ENCODE data around the gene CPXM2.

CPXM2 gene

GRCh38 chr10:123863183-123863575, 28.4 kb downstream of the CPXM2 start:
- H3K9ac ChIP-seq (ENCODE audit: low read depth in 1 of 2, low read length in 2 of 2) = no peak overlapping the region
- peaks cover 0 to 2% of the 10 kb centered on the region in 2 donors for H3K4me1 ChIP-seq (ENCODE audit: control insufficient read depth in 2 of 2, insufficient read depth in 2 of 2, low read length in 2 of 2)
- H3K36me3 ChIP-seq (ENCODE audit: control insufficient read depth in 2 of 2, insufficient read depth in 2 of 2, low read length in 2 of 2) = no peaks in the 10 kb centered on the region
- H3K27me3 ChIP-seq (ENCODE audit: control insufficient read depth in 2 of 2, insufficient read depth in 2 of 2, low read length in 2 of 2) = no peaks in the 10 kb centered on the region
- no peaks in the 10 kb centered on the region for H3K9me3 ChIP-seq (ENCODE audit: control insufficient read depth in 2 of 2, low read length in 2 of 2)
- no peak overlapping the region for H3K27ac ChIP-seq (ENCODE audit: low read depth in 2 of 2, low read length in 2 of 2)
- H3K4me3 ChIP-seq (ENCODE audit: low read length in 2 of 2) = no peak overlapping the region

DNA sequence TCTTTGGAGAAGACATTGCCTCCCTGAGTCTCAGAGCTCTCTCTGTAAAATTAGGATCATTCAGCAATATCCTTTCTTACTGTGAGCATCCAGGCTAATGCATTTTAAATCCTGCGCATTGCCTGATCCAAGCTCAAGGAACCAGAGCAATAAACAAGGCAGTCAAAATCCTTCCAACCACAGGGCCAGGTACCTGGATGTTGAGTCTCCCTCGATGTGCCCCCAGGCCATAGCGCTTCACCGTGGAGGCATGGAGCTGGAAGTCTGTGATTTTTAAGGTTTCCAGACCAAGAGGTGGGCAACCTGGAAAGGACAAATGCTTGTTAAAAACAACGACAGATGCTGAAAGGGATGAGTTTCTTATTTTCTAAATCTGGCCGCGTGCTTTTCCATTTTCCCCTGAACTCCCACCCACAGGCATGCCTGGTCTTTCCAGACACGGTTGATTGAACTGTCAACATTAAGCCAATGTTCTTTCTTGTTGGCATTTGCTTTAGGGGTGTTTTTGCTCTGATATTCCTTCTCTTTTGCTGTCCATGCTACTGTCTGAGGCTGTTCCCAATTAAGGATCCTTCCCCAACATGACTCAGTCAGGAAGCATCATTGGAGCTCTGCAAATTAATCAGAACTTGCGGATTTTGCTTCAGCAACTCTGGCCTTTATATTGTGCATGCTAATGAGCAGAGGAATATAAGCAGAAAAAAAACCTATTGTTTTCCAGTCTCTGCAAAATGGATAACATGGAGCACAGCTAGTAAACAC, 29.0 kb downstream of the CPXM2 start:
- Histone ChIP-seq H3K36me3 (ENCODE audit: control insufficient read depth in 2 of 2, insufficient read depth in 2 of 2, low read length in 2 of 2) (no peaks in the 10 kb centered on the region), H3K27ac (ENCODE audit: low read depth in 2 of 2, low read length in 2 of 2) (no peak overlapping the region), H3K4me1 (ENCODE audit: control insufficient read depth in 2 of 2, insufficient read depth in 2 of 2, low read length in 2 of 2) (peaks cover 0 to 2% of the 10 kb centered on the region in 2 donors), H3K4me3 (ENCODE audit: low read length in 2 of 2) (no peak overlapping the region), H3K9me3 (ENCODE audit: control insufficient read depth in 2 of 2, low read length in 2 of 2) (no peaks in the 10 kb centered on the region), H3K27me3 (ENCODE audit: control insufficient read depth in 2 of 2, insufficient read depth in 2 of 2, low read length in 2 of 2) (no peaks in the 10 kb centered on the region), H3K9ac (ENCODE audit: low read depth in 1 of 2, low read length in 2 of 2) (no peak overlapping the region)

GRCh38 chr10:123860856-123861255, 30.8 kb downstream of the CPXM2 start:
- Histone ChIP-seq H3K36me3 (ENCODE audit: control insufficient read depth in 2 of 2, insufficient read depth in 2 of 2, low read length in 2 of 2) (no peaks in the 10 kb centered on the region), H3K4me3 (ENCODE audit: low read length in 2 of 2) (no peak overlapping the region), H3K27ac (ENCODE audit: low read depth in 2 of 2, low read length in 2 of 2) (no peak overlapping the region), H3K27me3 (ENCODE audit: control insufficient read depth in 2 of 2, insufficient read depth in 2 of 2, low read length in 2 of 2) (no peaks in the 10 kb centered on the region), H3K9ac (ENCODE audit: low read depth in 1 of 2, low read length in 2 of 2) (no peak overlapping the region), H3K9me3 (ENCODE audit: control insufficient read depth in 2 of 2, low read length in 2 of 2) (no peaks in the 10 kb centered on the region), H3K4me1 (ENCODE audit: control insufficient read depth in 2 of 2, insufficient read depth in 2 of 2, low read length in 2 of 2) (peaks cover 0 to 2% of the 10 kb centered on the region in 2 donors)

DNA sequence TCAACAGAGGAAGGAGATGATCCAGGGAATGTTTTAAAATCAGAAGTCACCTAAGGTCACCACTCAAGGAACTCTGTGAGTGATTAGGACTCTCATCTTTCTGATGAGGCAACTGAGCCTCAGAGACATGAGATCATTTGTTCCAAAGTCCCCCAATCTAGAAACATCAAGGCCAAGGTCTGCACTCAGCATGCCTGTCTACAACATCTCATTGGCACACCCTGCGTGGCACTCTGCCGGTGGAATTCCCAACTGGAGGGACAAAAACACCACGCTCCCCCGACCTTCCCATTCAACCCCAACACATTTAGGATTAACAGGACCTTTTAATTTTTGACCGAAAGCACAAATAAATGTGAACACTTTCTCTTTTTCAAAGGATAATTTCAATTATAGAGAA, 31.4 kb downstream of the CPXM2 start:
- no peaks in the 10 kb centered on the region for H3K27me3 ChIP-seq (ENCODE audit: control insufficient read depth in 2 of 2, insufficient read depth in 2 of 2, low read length in 2 of 2)
- peaks cover 0 to 2% of the 10 kb centered on the region in 2 donors for H3K4me1 ChIP-seq (ENCODE audit: control insufficient read depth in 2 of 2, insufficient read depth in 2 of 2, low read length in 2 of 2)
- no peaks in the 10 kb centered on the region for H3K9me3 ChIP-seq (ENCODE audit: control insufficient read depth in 2 of 2, low read length in 2 of 2)
- no peaks in the 10 kb centered on the region for H3K36me3 ChIP-seq (ENCODE audit: control insufficient read depth in 2 of 2, insufficient read depth in 2 of 2, low read length in 2 of 2)
- no peak overlapping the region for H3K9ac ChIP-seq (ENCODE audit: low read depth in 1 of 2, low read length in 2 of 2)
- no peak overlapping the region for H3K27ac ChIP-seq (ENCODE audit: low read depth in 2 of 2, low read length in 2 of 2)
- H3K4me3 ChIP-seq (ENCODE audit: low read length in 2 of 2) = no peak overlapping the region

DNA sequence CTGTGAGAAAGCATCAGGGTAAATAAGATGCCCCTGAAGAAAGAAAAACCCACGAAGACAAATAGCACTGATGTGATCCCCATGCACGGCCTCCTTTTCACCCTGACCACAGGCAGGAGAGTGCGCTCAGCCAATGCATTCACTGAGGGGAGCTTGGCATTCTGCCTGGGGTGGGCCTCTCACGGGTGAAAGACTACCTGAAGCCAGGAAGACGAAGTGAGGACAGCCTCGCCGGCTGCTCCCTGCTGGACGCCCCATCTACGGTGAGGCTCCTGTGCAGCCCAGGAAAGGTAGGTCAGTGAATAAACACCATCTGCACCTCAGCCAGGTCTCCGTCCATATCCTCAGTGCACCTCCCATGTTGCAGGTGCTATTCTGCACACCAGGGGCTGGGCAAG, 32.0 kb downstream of the CPXM2 start:
- Histone ChIP-seq H3K9me3 (ENCODE audit: control insufficient read depth in 2 of 2, low read length in 2 of 2) (no peaks in the 10 kb centered on the region), H3K36me3 (ENCODE audit: control insufficient read depth in 2 of 2, insufficient read depth in 2 of 2, low read length in 2 of 2) (no peaks in the 10 kb centered on the region), H3K27ac (ENCODE audit: low read depth in 2 of 2, low read length in 2 of 2) (no peak overlapping the region), H3K4me3 (ENCODE audit: low read length in 2 of 2) (no peak overlapping the region), H3K27me3 (ENCODE audit: control insufficient read depth in 2 of 2, insufficient read depth in 2 of 2, low read length in 2 of 2) (no peaks in the 10 kb centered on the region), H3K9ac (ENCODE audit: low read depth in 1 of 2, low read length in 2 of 2) (no peak overlapping the region), H3K4me1 (ENCODE audit: control insufficient read depth in 2 of 2, insufficient read depth in 2 of 2, low read length in 2 of 2) (peaks cover 0 to 2% of the 10 kb centered on the region in 2 donors)

GRCh38 chr10:123858907-123859652, 32.5 kb downstream of the CPXM2 start:
- Histone ChIP-seq H3K36me3 (ENCODE audit: control insufficient read depth in 2 of 2, insufficient read depth in 2 of 2, low read length in 2 of 2) (no peaks in the 10 kb centered on the region), H3K4me1 (ENCODE audit: control insufficient read depth in 2 of 2, insufficient read depth in 2 of 2, low read length in 2 of 2) (peaks cover 0 to 2% of the 10 kb centered on the region in 2 donors), H3K9me3 (ENCODE audit: control insufficient read depth in 2 of 2, low read length in 2 of 2) (no peaks in the 10 kb centered on the region), H3K27ac (ENCODE audit: low read depth in 2 of 2, low read length in 2 of 2) (no peak overlapping the region), H3K4me3 (ENCODE audit: low read length in 2 of 2) (no peak overlapping the region), H3K27me3 (ENCODE audit: control insufficient read depth in 2 of 2, insufficient read depth in 2 of 2, low read length in 2 of 2) (no peaks in the 10 kb centered on the region), H3K9ac (ENCODE audit: low read depth in 1 of 2, low read length in 2 of 2) (no peak overlapping the region)

DNA sequence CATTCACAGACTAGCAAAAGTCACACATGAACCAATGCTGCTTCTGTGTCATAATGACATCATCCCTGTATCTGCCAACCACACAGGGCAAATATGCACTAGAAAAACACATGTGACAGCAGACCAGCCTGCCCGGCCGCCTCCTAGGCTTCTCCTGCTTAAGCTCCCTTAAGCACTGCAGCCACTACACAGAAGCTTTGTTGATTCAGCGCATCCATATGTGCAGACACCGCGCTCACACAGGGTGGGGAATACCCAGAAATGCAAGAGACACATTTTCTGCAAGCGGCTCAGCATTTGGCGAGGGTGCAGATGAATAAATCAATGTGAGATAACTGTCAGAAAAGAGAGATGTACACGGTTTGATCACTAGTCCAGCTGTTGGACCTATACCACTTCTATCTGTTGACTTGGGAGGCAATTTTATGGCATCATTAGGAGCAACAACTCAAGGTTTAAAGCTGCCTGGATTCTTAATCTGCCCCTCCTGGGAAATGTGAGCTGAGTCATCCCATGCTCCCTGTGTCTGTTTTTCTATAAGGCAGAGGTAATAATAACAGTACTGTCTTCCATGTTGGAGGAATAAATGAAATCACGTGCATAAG, 33.4 kb downstream of the CPXM2 start:
- H3K36me3 ChIP-seq (ENCODE audit: control insufficient read depth in 2 of 2, insufficient read depth in 2 of 2, low read length in 2 of 2) = no peaks in the 10 kb centered on the region
- no peaks in the 10 kb centered on the region for H3K9me3 ChIP-seq (ENCODE audit: control insufficient read depth in 2 of 2, low read length in 2 of 2)
- H3K27me3 ChIP-seq (ENCODE audit: control insufficient read depth in 2 of 2, insufficient read depth in 2 of 2, low read length in 2 of 2) = no peaks in the 10 kb centered on the region
- H3K9ac ChIP-seq (ENCODE audit: low read depth in 1 of 2, low read length in 2 of 2) = no peak overlapping the region
- no peak overlapping the region for H3K27ac ChIP-seq (ENCODE audit: low read depth in 2 of 2, low read length in 2 of 2)
- H3K4me1 ChIP-seq (ENCODE audit: control insufficient read depth in 2 of 2, insufficient read depth in 2 of 2, low read length in 2 of 2) = peaks cover 0 to 2% of the 10 kb centered on the region in 2 donors
- H3K4me3 ChIP-seq (ENCODE audit: low read length in 2 of 2) = no peak overlapping the region

GRCh38 chr10:123857616-123858015, 34.0 kb downstream of the CPXM2 start:
- H3K27me3 ChIP-seq (ENCODE audit: control insufficient read depth in 2 of 2, insufficient read depth in 2 of 2, low read length in 2 of 2) = no peaks in the 10 kb centered on the region
- H3K4me1 ChIP-seq (ENCODE audit: control insufficient read depth in 2 of 2, insufficient read depth in 2 of 2, low read length in 2 of 2) = peaks cover 0 to 2% of the 10 kb centered on the region in 2 donors
- no peak overlapping the region for H3K4me3 ChIP-seq (ENCODE audit: low read length in 2 of 2)
- no peak overlapping the region for H3K27ac ChIP-seq (ENCODE audit: low read depth in 2 of 2, low read length in 2 of 2)
- no peak overlapping the region for H3K9ac ChIP-seq (ENCODE audit: low read depth in 1 of 2, low read length in 2 of 2)
- no peaks in the 10 kb centered on the region for H3K9me3 ChIP-seq (ENCODE audit: control insufficient read depth in 2 of 2, low read length in 2 of 2)
- no peaks in the 10 kb centered on the region for H3K36me3 ChIP-seq (ENCODE audit: control insufficient read depth in 2 of 2, insufficient read depth in 2 of 2, low read length in 2 of 2)

DNA sequence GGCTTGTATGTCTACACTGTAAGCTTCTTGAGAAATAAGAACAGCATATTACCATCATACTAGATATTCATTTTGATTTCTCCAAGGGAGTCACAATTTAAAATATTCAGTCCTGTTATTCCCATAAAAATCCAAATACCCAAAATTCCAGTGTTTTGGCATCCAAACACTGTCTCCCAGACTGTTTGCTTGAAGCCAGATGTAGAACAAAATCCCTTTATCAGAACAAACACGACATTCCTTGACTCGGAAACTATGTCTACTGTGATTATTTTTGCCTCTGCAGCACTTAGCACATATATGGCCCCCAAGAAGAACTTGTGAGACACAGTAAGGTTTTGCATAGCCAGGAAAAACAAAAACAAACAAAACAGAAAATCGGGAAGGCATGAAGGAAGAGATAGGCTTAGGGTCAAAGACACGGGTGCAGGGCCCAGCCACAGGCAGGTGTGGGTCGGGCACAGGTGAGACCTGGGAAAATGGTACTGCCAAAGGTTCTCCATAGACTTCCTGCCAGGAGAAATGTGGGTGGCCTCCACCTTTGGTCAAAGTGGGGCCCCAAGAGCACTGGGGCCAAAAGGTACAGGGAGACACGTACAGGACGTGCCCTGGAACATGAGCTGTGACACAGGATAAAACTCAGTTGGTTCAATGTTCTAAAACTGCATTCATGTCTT, 36.5 kb downstream of the CPXM2 start:
- H3K9me3 ChIP-seq (ENCODE audit: control insufficient read depth in 2 of 2, low read length in 2 of 2) = no peaks in the 10 kb centered on the region
- H3K36me3 ChIP-seq (ENCODE audit: control insufficient read depth in 2 of 2, insufficient read depth in 2 of 2, low read length in 2 of 2) = no peaks in the 10 kb centered on the region
- H3K27ac ChIP-seq (ENCODE audit: low read depth in 2 of 2, low read length in 2 of 2) = no peak overlapping the region
- peaks cover 0 to 2% of the 10 kb centered on the region in 2 donors for H3K4me1 ChIP-seq (ENCODE audit: control insufficient read depth in 2 of 2, insufficient read depth in 2 of 2, low read length in 2 of 2)
- H3K9ac ChIP-seq (ENCODE audit: low read depth in 1 of 2, low read length in 2 of 2) = no peak overlapping the region
- no peaks in the 10 kb centered on the region for H3K27me3 ChIP-seq (ENCODE audit: control insufficient read depth in 2 of 2, insufficient read depth in 2 of 2, low read length in 2 of 2)
- no peak overlapping the region for H3K4me3 ChIP-seq (ENCODE audit: low read length in 2 of 2)

DNA sequence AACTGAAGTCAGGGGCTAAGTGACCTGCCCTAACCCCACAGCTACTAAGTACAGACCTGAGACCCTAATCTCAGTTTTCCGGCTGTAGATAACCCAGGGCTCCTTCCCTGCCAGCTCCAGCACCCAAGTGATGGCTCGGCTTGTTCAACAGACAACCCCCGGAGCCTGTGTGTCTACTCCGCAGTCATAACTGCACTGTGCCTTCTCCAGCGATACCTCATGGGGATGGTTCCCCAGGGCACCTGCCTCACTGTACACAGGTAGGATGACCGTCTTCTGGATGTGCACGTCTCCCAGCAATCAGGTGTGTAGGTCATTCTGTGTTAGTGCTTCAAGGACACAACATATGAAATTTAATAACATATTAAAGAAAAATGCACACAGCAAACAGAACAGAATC, 37.1 kb downstream of the CPXM2 start:
- H3K9ac ChIP-seq (ENCODE audit: low read depth in 1 of 2, low read length in 2 of 2) = no peak overlapping the region
- no peaks in the 10 kb centered on the region for H3K9me3 ChIP-seq (ENCODE audit: control insufficient read depth in 2 of 2, low read length in 2 of 2)
- H3K27ac ChIP-seq (ENCODE audit: low read depth in 2 of 2, low read length in 2 of 2) = no peak overlapping the region
- H3K36me3 ChIP-seq (ENCODE audit: control insufficient read depth in 2 of 2, insufficient read depth in 2 of 2, low read length in 2 of 2) = no peaks in the 10 kb centered on the region
- H3K4me3 ChIP-seq (ENCODE audit: low read length in 2 of 2) = no peak overlapping the region
- no peaks in the 10 kb centered on the region for H3K27me3 ChIP-seq (ENCODE audit: control insufficient read depth in 2 of 2, insufficient read depth in 2 of 2, low read length in 2 of 2)
- peaks cover 0 to 2% of the 10 kb centered on the region in 2 donors for H3K4me1 ChIP-seq (ENCODE audit: control insufficient read depth in 2 of 2, insufficient read depth in 2 of 2, low read length in 2 of 2)

All from mucosa of rectum (tissue), 2 donors.